Bronchial epithelial cell (primary cell): ENCODE results near the gene SPACA9. TPM values are rescaled to one million over a fixed set of nuclear protein-coding genes. Genes with fewer than 3 reads are reported as not detected.

Experiments used
- DNase-seq: peaks from one replicate; pipeline ENCODE4 v3.0.0-alpha.2; 2010; ENCODE audit warnings: low read depth
- FAIRE-seq: peaks from 2 replicates; lab custom pipeline; 2011; peaks lifted over from hg19 to GRCh38; lab: Jason Lieb, UNC
- H3K27me3 ChIP-seq: 2 replicates; pipeline ENCODE4 v1.5.1; 2011; ENCODE audit warnings: low read length; ENCODE audit not compliant: control insufficient read depth, insufficient read depth
- H3K36me3 ChIP-seq: 2 replicates; pipeline ENCODE4 v1.5.1; 2011; ENCODE audit warnings: low read length; ENCODE audit not compliant: control insufficient read depth, insufficient read depth
- H3K4me3 ChIP-seq: 2 replicates; pipeline ENCODE4 v1.5.1; 2011; ENCODE audit warnings: mild to moderate bottlenecking, low read depth, low read length, control low read depth
- CTCF ChIP-seq: IDR thresholded peaks from 2 replicates; pipeline ENCODE4 v1.5.1; 2011; ENCODE audit warnings: mild to moderate bottlenecking, moderate library complexity, low read length, control low read depth, inconsistent platforms; ENCODE audit not compliant: insufficient read depth, severe bottlenecking
- total RNA-seq: library from RNA; depleted of rRNA; stranded (reverse); fragments of >200 nt; gene quantifications from 2 replicates; pipeline ENCODE4 v1.2.1, GENCODE V29; 2014

Gene SPACA9
- total RNA-seq, 1 donor from 2014 or later = 0.79 TPM

GRCh38 chr9:132896264-132896663 is 17.6 kb downstream of the SPACA9 start:
- no peaks in the 10 kb centered on the region for H3K27me3 ChIP-seq
- no peak for TF ChIP-seq CTCF
- DNase-seq (no peak), FAIRE-seq (no peak)
- no peak overlapping the region for H3K4me3 ChIP-seq
- H3K36me3 ChIP-seq = peaks cover 20% of the 10 kb centered on the region

GRCh38 chr9:132896906-132897305 is 18.2 kb downstream of the SPACA9 start:
- no peaks in the 10 kb centered on the region for H3K27me3 ChIP-seq
- TF ChIP-seq CTCF = no peak
- no peak for DNase-seq
- FAIRE-seq = peak; percentile 96
- peaks cover 20% of the 10 kb centered on the region for H3K36me3 ChIP-seq
- no peak overlapping the region for H3K4me3 ChIP-seq

GRCh38 chr9:132898051-132898450 is 19.4 kb downstream of the SPACA9 start:
- DNase-seq (no peak), FAIRE-seq (no peak)
- TF ChIP-seq CTCF = no peak
- Histone ChIP-seq H3K27me3 (no peaks in the 10 kb centered on the region), H3K36me3 (peaks cover 22% of the 10 kb centered on the region), H3K4me3 (no peak overlapping the region)

- FAIRE-seq = no peak
- DNase-seq = peak; percentile 80
- peak; percentile 84 for TF ChIP-seq CTCF
- Histone ChIP-seq H3K4me3 (no peak overlapping the region), H3K27me3 (no peaks in the 10 kb centered on the region), H3K36me3 (peaks cover 20% of the 10 kb centered on the region)
Measured at GRCh38 chr9:132901858-132902831, 23.4 kb downstream of the SPACA9 start.

- FAIRE-seq = no peak
- TF ChIP-seq CTCF = no peak
- peaks cover 18% of the 10 kb centered on the region for H3K36me3 ChIP-seq
Measured at GRCh38 chr9:132903574-132904492, 25.1 kb downstream of the SPACA9 start.

More at GRCh38 chr9:132903574-132904492, 25.1 kb downstream of the SPACA9 start:
- no peaks in the 10 kb centered on the region for H3K27me3 ChIP-seq
- DNase-seq = no peak
- H3K4me3 ChIP-seq = no peak overlapping the region
